GM23338 (cell line): ENCODE data around the gene MLLT10. TPM values are rescaled to one million over a fixed set of nuclear protein-coding genes. Genes with fewer than 3 reads are reported as not detected.

ENCODE experiments used
- ATAC-seq: fragments of 200-7000 bp; cut with Tn5 transposase; 3 replicates; pipeline ENCODE4 v1.9.1; 2020
- DNase-seq: peaks from one replicate; pipeline ENCODE4 v3.0.0-alpha.2; 2015; ENCODE audit warnings: low spot score
- H2AFZ ChIP-seq: fragments of 200-600 bp; sonication (generic); 2 replicates; pipeline ENCODE4 v1.8.0; 2016; ENCODE audit warnings: antibody characterized with exemption, mild to moderate bottlenecking, moderate library complexity
- H3F3A ChIP-seq: fragments of 200-600 bp; sonication (generic); replicated peaks from 2 replicates; pipeline ENCODE4 v1.8.0; 2017; ENCODE audit warnings: antibody characterized with exemption, mixed run types, low read depth
- H3K27ac ChIP-seq: fragments of 200-600 bp; sonication (generic); 2 replicates; pipeline ENCODE4 v1.6.1; 2016; ENCODE audit warnings: low read depth
- H3K27me3 ChIP-seq: fragments of 200-600 bp; sonication (generic); 2 replicates; pipeline ENCODE4 v1.8.0; 2016; ENCODE audit warnings: mild to moderate bottlenecking, mixed run types, moderate library complexity; ENCODE audit not compliant: insufficient read depth
- H3K36me3 ChIP-seq: fragments of 200-600 bp; sonication (generic); 2 replicates; pipeline ENCODE4 v1.8.0; 2016; ENCODE audit warnings: mild to moderate bottlenecking; ENCODE audit not compliant: insufficient read depth
- H3K4me1 ChIP-seq: fragments of 200-600 bp; sonication (generic); 2 replicates; pipeline ENCODE4 v1.8.0; 2016; ENCODE audit warnings: mild to moderate bottlenecking, moderate library complexity; ENCODE audit not compliant: insufficient read depth
- H3K4me2 ChIP-seq: fragments of 200-600 bp; sonication (generic); 2 replicates; pipeline ENCODE4 v1.7.1; 2017; ENCODE audit warnings: mixed run types
- H3K4me3 ChIP-seq: fragments of 200-600 bp; sonication (generic); 2 replicates; pipeline ENCODE4 v1.6.1; 2016; ENCODE audit warnings: mixed run types
- H3K79me2 ChIP-seq: fragments of 200-600 bp; sonication (generic); replicated peaks from 2 replicates; pipeline ENCODE4 v1.8.0; 2017; ENCODE audit warnings: mild to moderate bottlenecking; ENCODE audit not compliant: insufficient read depth
- H3K9me2 ChIP-seq: fragments of 200-600 bp; sonication (generic); 2 replicates; pipeline ENCODE4 v1.8.0; 2017; ENCODE audit not compliant: insufficient read depth
- H4K20me1 ChIP-seq: fragments of 200-600 bp; sonication (generic); replicated peaks from 2 replicates; pipeline ENCODE4 v1.8.0; 2017; ENCODE audit warnings: mild to moderate bottlenecking; ENCODE audit not compliant: insufficient read depth
- H3K27ac Mint-ChIP-seq: 2 replicates; pipeline ENCODE4 v1.8.0; 2020; ENCODE audit warnings: inconsistent platforms, mild to moderate bottlenecking, moderate library complexity, mixed read lengths
- H3K27me3 Mint-ChIP-seq: 3 replicates; pipeline ENCODE4 v1.8.0; 2022; ENCODE audit warnings: low read depth, mild to moderate bottlenecking, moderate library complexity, mixed read lengths, inconsistent platforms; ENCODE audit not compliant: insufficient read depth, poor library complexity
- H3K36me3 Mint-ChIP-seq: 3 replicates; pipeline ENCODE4 v1.8.0; 2021; ENCODE audit warnings: low read depth, mild to moderate bottlenecking, inconsistent platforms, moderate library complexity, mixed read lengths
- H3K4me1 Mint-ChIP-seq: 3 replicates; pipeline ENCODE4 v1.8.0; 2020; ENCODE audit warnings: mild to moderate bottlenecking, inconsistent platforms, mixed read lengths
- H3K4me3 Mint-ChIP-seq: 3 replicates; pipeline ENCODE4 v1.8.0; 2021; ENCODE audit warnings: moderate library complexity, mild to moderate bottlenecking, inconsistent platforms, mixed read lengths
- H3K9me3 Mint-ChIP-seq: 3 replicates; pipeline ENCODE4 v1.8.0; 2020; ENCODE audit warnings: moderate library complexity, mild to moderate bottlenecking, inconsistent platforms, mixed read lengths
- CTCF ChIP-seq, 2 experiments: fragments of 200-600 bp in 1 of 2; sonication (generic) in 1 of 2; conservative IDR thresholded peaks; 2 replicates each; pipeline versions ENCODE4 v1.5.1 to v1.6.1; 2016 to 2017; ENCODE audit warnings: antibody characterized with exemption in 2 of 2, low read depth in 2 of 2, mild to moderate bottlenecking in 2 of 2, moderate library complexity in 1 of 2
- ETS1 ChIP-seq: IDR thresholded peaks from 2 replicates; pipeline ENCODE4 v1.6.1; 2016; ENCODE audit warnings: antibody characterized with exemption
- EZH2phosphoT487 ChIP-seq: fragments of 200-600 bp; sonication (generic); IDR thresholded peaks from one replicate; pipeline ENCODE4 v1.8.1; 2018; ENCODE audit warnings: antibody characterized with exemption; ENCODE audit not compliant: unreplicated experiment
- JUNB ChIP-seq: IDR thresholded peaks from one replicate; pipeline ENCODE4 v1.6.1; 2016; ENCODE audit warnings: antibody characterized with exemption; ENCODE audit not compliant: unreplicated experiment
- POLR2AphosphoS5 ChIP-seq: IDR thresholded peaks from 2 replicates; pipeline ENCODE4 v1.6.1; 2016; ENCODE audit warnings: antibody characterized with exemption, low read depth
- STAT1 ChIP-seq: IDR thresholded peaks from one replicate; pipeline ENCODE4 v1.6.1; 2016; ENCODE audit warnings: antibody characterized with exemption; ENCODE audit not compliant: unreplicated experiment
- ZNF331 ChIP-seq: fragments of 250-450 bp; sonication (Bioruptor Pico); IDR thresholded peaks from 2 replicates; pipeline ENCODE4 v1.5.0; 2020; ENCODE audit warnings: low read depth, mild to moderate bottlenecking, moderate library complexity
- ZNF462 ChIP-seq: fragments of 250-450 bp; sonication (Bioruptor Pico); IDR thresholded peaks from 2 replicates; pipeline ENCODE4 v1.5.0; 2020; ENCODE audit warnings: mild to moderate bottlenecking, moderate library complexity
- polyA plus RNA-seq: library from polyadenylated mRNA; unstranded; fragments of >200 nt; fragmentation: Nextera tagmentation; extraction: Ambion mirVana; gene quantifications from 2 replicates; pipeline ENCODE4 v1.2.1, GENCODE V29; 2016
- total RNA-seq: library from RNA; depleted of rRNA; stranded (reverse); fragments of >200 nt; shearing (Covaris generic); gene quantifications from 2 replicates; pipeline ENCODE4 v1.2.3, GENCODE V29; 2014
- TF ChIP-seq, protein P1 (sequence below): IDR thresholded peaks from one replicate; pipeline ENCODE4 v1.6.1; 2018; ENCODE audit warnings: antibody characterized with exemption; ENCODE audit not compliant: unreplicated experiment

MLLT10 gene
- total and polyA plus RNA-seq, 2 experiments from 2014 or later: 28.8 to 55.4 TPM

GRCh38 chr10:21722209-21722608 is 188.2 kb downstream of the MLLT10 start:
- DNase-seq (no peak), ATAC-seq (peak; percentile 25; the same call in 2 of the 3 replicates)
- Histone ChIP-seq H3K4me1 (peaks cover 34% of the 10 kb centered on the region), H3K4me3 (no peak overlapping the region), H3K4me2 (no peak overlapping the region), H3K9me2 (no peaks in the 10 kb centered on the region), H2AFZ (no peak overlapping the region), H3K79me2 (no peaks in the 10 kb centered on the region), H3K36me3 (no peaks in the 10 kb centered on the region; the same call in 1 of the 2 replicates), H3F3A (no peaks in the 10 kb centered on the region), H4K20me1 (no peaks in the 10 kb centered on the region), H3K27ac (no peak overlapping the region), H3K27me3 (no peaks in the 10 kb centered on the region)
- H3K36me3 Mint-ChIP-seq: peaks cover 11% of the 10 kb centered on the region; the same call in 2 of the 3 replicates
- H3K4me1 Mint-ChIP-seq: peaks cover 38% of the 10 kb centered on the region
- no peaks in the 10 kb centered on the region for H3K9me3 Mint-ChIP-seq
- TF ChIP-seq ZNF331 (CRISPR knock-in tag): no peak
- 0 out of 4 replicates have a peak, but pooled peaks of 1 of the 2 experiments have one; percentile 8 for TF ChIP-seq CTCF (conservative IDR thresholded peaks at IDR 0.05; ENCODE audit: low read depth in 2 of 2)
- H3K27me3 Mint-ChIP-seq: peaks cover 9% of the 10 kb centered on the region
- H3K27ac Mint-ChIP-seq: no peak overlapping the region
- H3K4me3 Mint-ChIP-seq: no peak overlapping the region

GRCh38 chr10:21724020-21724589 is 190.1 kb downstream of the MLLT10 start:
- no peaks in the 10 kb centered on the region; the same call in 1 of the 2 replicates for H3K36me3 ChIP-seq
- Mint-ChIP-seq H3K4me1 (peaks cover 49% of the 10 kb centered on the region), H3K27ac (peak overlapping the region; percentile 60), H3K36me3 (peaks cover 21% of the 10 kb centered on the region; the same call in 2 of the 3 replicates), H3K4me3 (no peak overlapping the region), H3K9me3 (no peaks in the 10 kb centered on the region), H3K27me3 (no peaks in the 10 kb centered on the region)
- no peaks in the 10 kb centered on the region for H3K9me2 ChIP-seq
- peaks cover 39% of the 10 kb centered on the region for H3K4me1 ChIP-seq
- H3K4me2 ChIP-seq: no peak overlapping the region
- DNase-seq (no peak), ATAC-seq (no peak)
- no peak overlapping the region for H3K4me3 ChIP-seq
- H3K27ac ChIP-seq: peak overlapping the region; percentile 58
- no peaks in the 10 kb centered on the region for H3K79me2 ChIP-seq
- H2AFZ ChIP-seq: no peak overlapping the region
- no peaks in the 10 kb centered on the region for H3F3A ChIP-seq
- H3K27me3 ChIP-seq: no peaks in the 10 kb centered on the region
- H4K20me1 ChIP-seq: no peaks in the 10 kb centered on the region
- TF ChIP-seq EZH2phosphoT487: no peak
- TF ChIP-seq ZNF462 (CRISPR knock-in tag): no peak
- TF ChIP-seq POLR2AphosphoS5: no peak
- no peak for TF ChIP-seq ETS1
- TF ChIP-seq, protein P1, sequence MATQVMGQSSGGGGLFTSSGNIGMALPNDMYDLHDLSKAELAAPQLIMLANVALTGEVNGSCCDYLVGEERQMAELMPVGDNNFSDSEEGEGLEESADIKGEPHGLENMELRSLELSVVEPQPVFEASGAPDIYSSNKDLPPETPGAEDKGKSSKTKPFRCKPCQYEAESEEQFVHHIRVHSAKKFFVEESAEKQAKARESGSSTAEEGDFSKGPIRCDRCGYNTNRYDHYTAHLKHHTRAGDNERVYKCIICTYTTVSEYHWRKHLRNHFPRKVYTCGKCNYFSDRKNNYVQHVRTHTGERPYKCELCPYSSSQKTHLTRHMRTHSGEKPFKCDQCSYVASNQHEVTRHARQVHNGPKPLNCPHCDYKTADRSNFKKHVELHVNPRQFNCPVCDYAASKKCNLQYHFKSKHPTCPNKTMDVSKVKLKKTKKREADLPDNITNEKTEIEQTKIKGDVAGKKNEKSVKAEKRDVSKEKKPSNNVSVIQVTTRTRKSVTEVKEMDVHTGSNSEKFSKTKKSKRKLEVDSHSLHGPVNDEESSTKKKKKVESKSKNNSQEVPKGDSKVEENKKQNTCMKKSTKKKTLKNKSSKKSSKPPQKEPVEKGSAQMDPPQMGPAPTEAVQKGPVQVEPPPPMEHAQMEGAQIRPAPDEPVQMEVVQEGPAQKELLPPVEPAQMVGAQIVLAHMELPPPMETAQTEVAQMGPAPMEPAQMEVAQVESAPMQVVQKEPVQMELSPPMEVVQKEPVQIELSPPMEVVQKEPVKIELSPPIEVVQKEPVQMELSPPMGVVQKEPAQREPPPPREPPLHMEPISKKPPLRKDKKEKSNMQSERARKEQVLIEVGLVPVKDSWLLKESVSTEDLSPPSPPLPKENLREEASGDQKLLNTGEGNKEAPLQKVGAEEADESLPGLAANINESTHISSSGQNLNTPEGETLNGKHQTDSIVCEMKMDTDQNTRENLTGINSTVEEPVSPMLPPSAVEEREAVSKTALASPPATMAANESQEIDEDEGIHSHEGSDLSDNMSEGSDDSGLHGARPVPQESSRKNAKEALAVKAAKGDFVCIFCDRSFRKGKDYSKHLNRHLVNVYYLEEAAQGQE: no peak
- TF ChIP-seq JUNB: no peak
- no peak for TF ChIP-seq STAT1
